H7 (cell line): ENCODE results near the gene CPZ. TPM values are rescaled to one million over a fixed set of nuclear protein-coding genes. Genes with fewer than 3 reads are reported as not detected.
A peak's percentile ranks its signal among the peaks of the same experiment; 100 is the strongest.

Source experiments
- DNase-seq: peaks from one replicate; pipeline ENCODE4 v3.0.0; 2012
- H3K27me3 ChIP-seq: 2 replicates; pipeline ENCODE4 v1.6.0; 2011; ENCODE audit warnings: mild to moderate bottlenecking, low read length; ENCODE audit not compliant: control insufficient read depth, insufficient read depth
- H3K36me3 ChIP-seq: replicated peaks from 2 replicates; pipeline ENCODE4 v1.5.1; 2011; ENCODE audit warnings: low read length; ENCODE audit not compliant: control insufficient read depth, insufficient read depth
- H3K4me3 ChIP-seq: 2 replicates; pipeline ENCODE4 v1.5.1; 2011; ENCODE audit warnings: low read depth, mild to moderate bottlenecking, control low read depth, low read length, moderate library complexity; ENCODE audit not compliant: insufficient read depth
- total RNA-seq: library from RNA; depleted of rRNA; stranded (reverse); fragments of >200 nt; shearing (Covaris generic); gene quantifications from 2 replicates; pipeline ENCODE4 v1.2.3, GENCODE V29; 2014

CPZ gene
- total RNA-seq, 1 experiment from 2014 or later = 25.3 TPM

GRCh38 chr4:8637456-8637984 lies 45.0 kb downstream of the CPZ start:
- DNase-seq = no peak

GRCh38 chr4:8639021-8639420 lies 46.5 kb downstream of the CPZ start:
- no peak for DNase-seq
- Histone ChIP-seq H3K27me3 (no peaks in the 10 kb centered on the region; the same call in 1 of the 2 replicates), H3K4me3 (no peak overlapping the region), H3K36me3 (no peaks in the 10 kb centered on the region)

More at GRCh38 chr4:8637456-8637984, 45.0 kb downstream of the CPZ start:
- no peaks in the 10 kb centered on the region; the same call in 1 of the 2 replicates for H3K27me3 ChIP-seq
- no peak overlapping the region for H3K4me3 ChIP-seq
- H3K36me3 ChIP-seq = no peaks in the 10 kb centered on the region

- no peak for DNase-seq
- Histone ChIP-seq H3K36me3 (no peaks in the 10 kb centered on the region), H3K27me3 (no peaks in the 10 kb centered on the region; the same call in 1 of the 2 replicates), H3K4me3 (no peak overlapping the region)
Measured at GRCh38 chr4:8639777-8640720, 47.5 kb downstream of the CPZ start.

- no peak for DNase-seq
- no peaks in the 10 kb centered on the region for H3K36me3 ChIP-seq
- no peaks in the 10 kb centered on the region; the same call in 1 of the 2 replicates for H3K27me3 ChIP-seq
- no peak overlapping the region for H3K4me3 ChIP-seq
Measured at GRCh38 chr4:8640816-8641215, 48.3 kb downstream of the CPZ start.

- Histone ChIP-seq H3K36me3 (no peaks in the 10 kb centered on the region), H3K4me3 (no peak overlapping the region), H3K27me3 (no peaks in the 10 kb centered on the region; the same call in 1 of the 2 replicates)
- DNase-seq = no peak
Measured at GRCh38 chr4:8641256-8641655, 48.7 kb downstream of the CPZ start.

GRCh38 chr4:8641931-8642650 lies 49.5 kb downstream of the CPZ start:
- no peak for DNase-seq
- no peaks in the 10 kb centered on the region; the same call in 1 of the 2 replicates for H3K27me3 ChIP-seq
- no peaks in the 10 kb centered on the region for H3K36me3 ChIP-seq
- H3K4me3 ChIP-seq = no peak overlapping the region

- DNase-seq = no peak
- H3K27me3 ChIP-seq = no peaks in the 10 kb centered on the region
- H3K4me3 ChIP-seq = no peak overlapping the region
- H3K36me3 ChIP-seq = no peaks in the 10 kb centered on the region
Measured at GRCh38 chr4:8642651-8643321, 50.2 kb downstream of the CPZ start.

- no peaks in the 10 kb centered on the region for H3K27me3 ChIP-seq
- H3K4me3 ChIP-seq = no peak overlapping the region
- H3K36me3 ChIP-seq = no peaks in the 10 kb centered on the region
- no peak for DNase-seq
Measured at GRCh38 chr4:8643441-8643840, 50.9 kb downstream of the CPZ start.

GRCh38 chr4:8643986-8644385 lies 51.4 kb downstream of the CPZ start:
- no peaks in the 10 kb centered on the region for H3K36me3 ChIP-seq
- H3K27me3 ChIP-seq = no peaks in the 10 kb centered on the region
- no peak for DNase-seq
- no peak overlapping the region for H3K4me3 ChIP-seq

GRCh38 chr4:8644461-8644891 lies 51.9 kb downstream of the CPZ start:
- Histone ChIP-seq H3K4me3 (no peak overlapping the region), H3K36me3 (no peaks in the 10 kb centered on the region), H3K27me3 (no peaks in the 10 kb centered on the region)
- peak; percentile 69 for DNase-seq

- DNase-seq = peak; percentile 47
- no peaks in the 10 kb centered on the region for H3K27me3 ChIP-seq
- H3K36me3 ChIP-seq = no peaks in the 10 kb centered on the region
- no peak overlapping the region for H3K4me3 ChIP-seq
Measured at GRCh38 chr4:8644966-8645752, 52.6 kb downstream of the CPZ start.

- Histone ChIP-seq H3K4me3 (no peak overlapping the region), H3K36me3 (no peaks in the 10 kb centered on the region), H3K27me3 (no peaks in the 10 kb centered on the region)
- DNase-seq = peak; percentile 31
Measured at GRCh38 chr4:8645753-8646124, 53.2 kb downstream of the CPZ start.

GRCh38 chr4:8646296-8647093 lies 53.9 kb downstream of the CPZ start:
- Histone ChIP-seq H3K27me3 (no peaks in the 10 kb centered on the region), H3K36me3 (no peaks in the 10 kb centered on the region), H3K4me3 (no peak overlapping the region)
- peak; percentile 38 for DNase-seq
